Trophoblast cell (in vitro differentiated cells and primary cell): Measurements from ENCODE around the gene ARMC2.

Source experiments
- DNase-seq, 2 donors: peaks; one replicate each; pipeline ENCODE4 v3.0.0-alpha.2; 2016
- H2AFZ ChIP-seq: 2 replicates; pipeline ENCODE4 v1.6.1; 2013; ENCODE audit warnings: low read length, moderate library complexity, mild to moderate bottlenecking; ENCODE audit not compliant: insufficient read depth, poor library complexity
- H2AK5ac ChIP-seq: 2 replicates; pipeline ENCODE4 v1.6.1; 2013; ENCODE audit warnings: mild to moderate bottlenecking, low read length
- H2BK120ac ChIP-seq: 2 replicates; pipeline ENCODE4 v1.6.1; 2013; ENCODE audit warnings: low read length, mild to moderate bottlenecking, moderate library complexity; ENCODE audit not compliant: insufficient read depth, poor library complexity
- H2BK12ac ChIP-seq: 2 replicates; pipeline ENCODE4 v1.6.1; 2013; ENCODE audit warnings: mild to moderate bottlenecking, low read length, moderate library complexity
- H2BK5ac ChIP-seq: 2 replicates; pipeline ENCODE4 v1.6.1; 2013; ENCODE audit warnings: low read length, low read depth, moderate library complexity, mild to moderate bottlenecking; ENCODE audit not compliant: poor library complexity
- H3K14ac ChIP-seq: 2 replicates; pipeline ENCODE4 v1.6.1; 2013; ENCODE audit warnings: mild to moderate bottlenecking, low read length
- H3K18ac ChIP-seq: 2 replicates; pipeline ENCODE4 v1.6.1; 2013; ENCODE audit warnings: mild to moderate bottlenecking, low read length
- H3K23ac ChIP-seq: 2 replicates; pipeline ENCODE4 v1.6.1; 2013; ENCODE audit warnings: low read length
- H3K27ac ChIP-seq: 2 replicates; pipeline ENCODE4 v1.5.1; 2013; ENCODE audit warnings: low read depth, mild to moderate bottlenecking, inconsistent platforms, low read length, moderate library complexity
- H3K27me3 ChIP-seq: 2 replicates; pipeline ENCODE4 v1.6.1; 2013; ENCODE audit warnings: inconsistent platforms, mild to moderate bottlenecking, low read length, moderate library complexity; ENCODE audit not compliant: insufficient read depth
- H3K36me3 ChIP-seq, 2 experiments: 1 replicate in 1 of 2; 2 replicates in 1 of 2; pipeline ENCODE4 v1.6.1; 2013; ENCODE audit warnings: low read length in 2 of 2, mild to moderate bottlenecking in 2 of 2, moderate library complexity in 1 of 2; ENCODE audit not compliant: insufficient read depth in 2 of 2, control insufficient read depth in 1 of 2
- H3K4ac ChIP-seq: 2 replicates; pipeline ENCODE4 v1.6.1; 2013; ENCODE audit warnings: low read depth, mild to moderate bottlenecking, low read length, moderate library complexity
- H3K4me1 ChIP-seq, 2 experiments: 1 replicate in 1 of 2; 2 replicates in 1 of 2; pipeline ENCODE4 v1.6.1; 2013; ENCODE audit warnings: low read length in 2 of 2, mild to moderate bottlenecking in 2 of 2, moderate library complexity in 1 of 2; ENCODE audit not compliant: insufficient read depth in 2 of 2, control insufficient read depth in 1 of 2
- H3K4me2 ChIP-seq: 2 replicates; pipeline ENCODE4 v1.6.1; 2013; ENCODE audit warnings: inconsistent platforms, mild to moderate bottlenecking, low read length, moderate library complexity
- H3K4me3 ChIP-seq: 2 replicates; pipeline ENCODE4 v1.5.1; 2013; ENCODE audit warnings: mild to moderate bottlenecking, low read depth, low read length, inconsistent platforms
- H3K79me1 ChIP-seq: one replicate; pipeline ENCODE4 v1.6.1; 2013; ENCODE audit warnings: low read length
- H3K79me2 ChIP-seq: 2 replicates; pipeline ENCODE4 v1.6.1; 2013; ENCODE audit warnings: low read length, mild to moderate bottlenecking; ENCODE audit not compliant: control insufficient read depth, insufficient read depth, poor library complexity
- H3K9ac ChIP-seq: 2 replicates; pipeline ENCODE4 v1.6.1; 2013; ENCODE audit warnings: mild to moderate bottlenecking, low read length
- H3K9me3 ChIP-seq: 2 replicates; pipeline ENCODE4 v1.6.1; 2013; ENCODE audit warnings: low read depth, mild to moderate bottlenecking, control low read depth, inconsistent platforms, low read length; ENCODE audit not compliant: insufficient read depth
- H4K12ac ChIP-seq: 2 replicates; pipeline ENCODE4 v1.6.1; 2013; ENCODE audit warnings: low read depth, mild to moderate bottlenecking, low read length, moderate library complexity
- H4K8ac ChIP-seq: 2 replicates; pipeline ENCODE4 v1.6.1; 2013; ENCODE audit warnings: low read depth, mild to moderate bottlenecking, low read length, moderate library complexity
- H4K91ac ChIP-seq: one replicate; pipeline ENCODE4 v1.6.1; 2013; ENCODE audit warnings: low read depth, mild to moderate bottlenecking, low read length, moderate library complexity
- WGBS: extraction: QIAGEN DNeasy Blood & Tissue Kit; methylation state at CpG from one replicate; pipeline ENCODE4 v1.1.7; 2013; ENCODE audit warnings: missing lambda C conversion rate; ENCODE audit not compliant: insufficient read length, insufficient coverage; ENCODE audit errors: extremely low coverage; 5-methylcytosine and 5-hydroxymethylcytosine counted together

The ARMC2 gene

GRCh38 chr6:108836061-108836460 is 12.2 kb upstream of the ARMC2 start:
- Histone ChIP-seq H3K4me2 (no peak overlapping the region), H3K27ac (no peak overlapping the region), H4K12ac (no peak overlapping the region), H3K23ac (no peak overlapping the region), H2AFZ (no peak overlapping the region), H2BK5ac (no peak overlapping the region), H2BK120ac (no peak overlapping the region), H3K4ac (no peak overlapping the region), H4K91ac (no peak overlapping the region), H3K79me1 (no peaks in the 10 kb centered on the region), H2BK12ac (no peak overlapping the region), H3K36me3 (no peaks in the 10 kb centered on the region), H4K8ac (no peak overlapping the region), H3K27me3 (no peaks in the 10 kb centered on the region), H3K4me1 (peaks cover 0 to 4% of the 10 kb centered on the region in 2 experiments), H3K79me2 (no peaks in the 10 kb centered on the region), H3K14ac (no peak overlapping the region), H3K9me3 (peaks cover 3% of the 10 kb centered on the region), H2AK5ac (no peak overlapping the region), H3K18ac (no peak overlapping the region), H3K4me3 (no peak overlapping the region), H3K9ac (no peak overlapping the region)
- no peak for DNase-seq
- no CpG with 5 or more reads among the region's 3 CpGs for WGBS

GRCh38 chr6:108837236-108837971 is 10.8 kb upstream of the ARMC2 start:
- no peak overlapping the region for H3K27ac ChIP-seq
- no peak overlapping the region for H4K12ac ChIP-seq
- DNase-seq = peak in 1 of 2 donors; percentile 7
- H3K9me3 ChIP-seq = peaks cover 3% of the 10 kb centered on the region
- H3K36me3 ChIP-seq = no peaks in the 10 kb centered on the region
- H3K4me2 ChIP-seq = no peak overlapping the region
- H3K4me1 ChIP-seq = peaks cover 0 to 4% of the 10 kb centered on the region in 2 experiments
- H3K9ac ChIP-seq = no peak overlapping the region
- no peak overlapping the region for H3K23ac ChIP-seq
- H3K14ac ChIP-seq = no peak overlapping the region
- no CpG with 5 or more reads among the region's 4 CpGs for WGBS
- H2AFZ ChIP-seq = no peak overlapping the region
- no peak overlapping the region for H3K18ac ChIP-seq
- no peak overlapping the region for H3K4ac ChIP-seq
- no peaks in the 10 kb centered on the region for H3K79me2 ChIP-seq
- H2BK120ac ChIP-seq = no peak overlapping the region
- no peak overlapping the region for H4K8ac ChIP-seq
- H2BK5ac ChIP-seq = no peak overlapping the region
- no peaks in the 10 kb centered on the region for H3K79me1 ChIP-seq
- no peak overlapping the region for H2BK12ac ChIP-seq
- no peaks in the 10 kb centered on the region for H3K27me3 ChIP-seq
- H4K91ac ChIP-seq = no peak overlapping the region
- no peak overlapping the region for H3K4me3 ChIP-seq
- no peak overlapping the region for H2AK5ac ChIP-seq

GRCh38 chr6:108838101-108838717 is 10.0 kb upstream of the ARMC2 start:
- no peak overlapping the region for H2AK5ac ChIP-seq

GRCh38 chr6:108839083-108839642 is 9.1 kb upstream of the ARMC2 start:
- Histone ChIP-seq H2AK5ac (no peak overlapping the region), H3K36me3 (no peaks in the 10 kb centered on the region), H3K9me3 (peaks cover 3% of the 10 kb centered on the region)

More at GRCh38 chr6:108838101-108838717, 10.0 kb upstream of the ARMC2 start:
- no peaks in the 10 kb centered on the region for H3K79me2 ChIP-seq
- no peak overlapping the region for H3K4ac ChIP-seq
- no peak overlapping the region for H2BK120ac ChIP-seq
- no peak overlapping the region for H4K91ac ChIP-seq
- H4K8ac ChIP-seq = no peak overlapping the region
- peak overlapping the region; percentile 49 for H3K4me2 ChIP-seq
- no peak overlapping the region for H2BK12ac ChIP-seq
- H2BK5ac ChIP-seq = no peak overlapping the region
- H4K12ac ChIP-seq = no peak overlapping the region
- no peak overlapping the region for H3K23ac ChIP-seq
- H3K4me3 ChIP-seq = peak overlapping the region; percentile 2
- H3K27ac ChIP-seq = no peak overlapping the region
- H3K9me3 ChIP-seq = peaks cover 3% of the 10 kb centered on the region
- no peak overlapping the region for H3K9ac ChIP-seq
- WGBS = no CpG with 5 or more reads among the region's 24 CpGs
- H3K36me3 ChIP-seq = no peaks in the 10 kb centered on the region
- H3K79me1 ChIP-seq = no peaks in the 10 kb centered on the region
- no peak overlapping the region for H3K18ac ChIP-seq
- no peak overlapping the region for H2AFZ ChIP-seq
- peaks cover 0 to 4% of the 10 kb centered on the region in 2 experiments for H3K4me1 ChIP-seq
- no peaks in the 10 kb centered on the region for H3K27me3 ChIP-seq
- peak in 1 of 2 donors; percentile 55 for DNase-seq
- H3K14ac ChIP-seq = no peak overlapping the region

More at GRCh38 chr6:108839083-108839642, 9.1 kb upstream of the ARMC2 start:
- H3K27ac ChIP-seq = no peak overlapping the region
- no peak for DNase-seq
- no peak overlapping the region for H3K4me3 ChIP-seq
- no peaks in the 10 kb centered on the region for H3K27me3 ChIP-seq
- no CpG with 5 or more reads among the region's 9 CpGs for WGBS
- H2BK5ac ChIP-seq = no peak overlapping the region
- H3K9ac ChIP-seq = no peak overlapping the region
- H3K4ac ChIP-seq = no peak overlapping the region
- H3K23ac ChIP-seq = no peak overlapping the region
- no peak overlapping the region for H3K14ac ChIP-seq
- H2BK12ac ChIP-seq = no peak overlapping the region
- H2BK120ac ChIP-seq = no peak overlapping the region
- H3K79me2 ChIP-seq = no peaks in the 10 kb centered on the region
- no peak overlapping the region for H2AFZ ChIP-seq
- H4K8ac ChIP-seq = no peak overlapping the region
- peaks cover 0 to 4% of the 10 kb centered on the region in 2 experiments for H3K4me1 ChIP-seq
- H3K18ac ChIP-seq = no peak overlapping the region
- H4K12ac ChIP-seq = no peak overlapping the region
- H3K4me2 ChIP-seq = no peak overlapping the region
- no peaks in the 10 kb centered on the region for H3K79me1 ChIP-seq
- no peak overlapping the region for H4K91ac ChIP-seq
